Vagina (tissue), 2 donors: Measurements from ENCODE around the gene MTFR2.

Experiments
- POLR2A ChIP-seq, 2 donors: fragments of 450-650 bp; IDR thresholded peaks; one replicate each; pipeline ENCODE4 v1.6.1; 2017; ENCODE audit warnings: antibody characterized with exemption in 2 of 2, mild to moderate bottlenecking in 2 of 2, moderate library complexity in 2 of 2
- POLR2AphosphoS5 ChIP-seq, 2 donors: sonication (generic); formaldehyde crosslinking; IDR thresholded peaks; one replicate each; pipeline ENCODE4 v1.9.0; 2017; ENCODE audit warnings: antibody characterized with exemption in 2 of 2, mild to moderate bottlenecking in 2 of 2, low read depth in 1 of 2; ENCODE audit not compliant: insufficient read depth in 1 of 2
- TF ChIP-seq, protein P1 (sequence below), 3 experiments: fragments of 450-650 bp in 2 of 3; fragments of 200-600 bp in 1 of 3; sonication (generic) in 1 of 3; IDR thresholded peaks; one replicate each; pipeline ENCODE4 v1.5.1; 2017 to 2019; ENCODE audit warnings: antibody characterized with exemption in 3 of 3, mild to moderate bottlenecking in 2 of 3, moderate library complexity in 2 of 3

DNA sequence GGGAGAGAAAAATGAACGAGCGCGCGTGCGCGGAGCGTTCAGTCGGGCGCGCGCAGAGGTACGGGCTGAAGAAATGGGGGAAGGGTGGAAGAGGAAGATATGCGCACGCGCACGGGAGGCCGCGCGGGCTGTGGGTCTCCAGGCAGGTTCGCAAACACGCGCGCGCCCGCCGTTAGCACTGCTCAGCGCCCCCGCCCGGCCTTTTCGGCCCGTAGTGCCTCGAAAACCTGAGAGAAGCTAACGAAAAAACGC lies 39.1 kb upstream of the MTFR2 start:
- TF ChIP-seq, protein P1, sequence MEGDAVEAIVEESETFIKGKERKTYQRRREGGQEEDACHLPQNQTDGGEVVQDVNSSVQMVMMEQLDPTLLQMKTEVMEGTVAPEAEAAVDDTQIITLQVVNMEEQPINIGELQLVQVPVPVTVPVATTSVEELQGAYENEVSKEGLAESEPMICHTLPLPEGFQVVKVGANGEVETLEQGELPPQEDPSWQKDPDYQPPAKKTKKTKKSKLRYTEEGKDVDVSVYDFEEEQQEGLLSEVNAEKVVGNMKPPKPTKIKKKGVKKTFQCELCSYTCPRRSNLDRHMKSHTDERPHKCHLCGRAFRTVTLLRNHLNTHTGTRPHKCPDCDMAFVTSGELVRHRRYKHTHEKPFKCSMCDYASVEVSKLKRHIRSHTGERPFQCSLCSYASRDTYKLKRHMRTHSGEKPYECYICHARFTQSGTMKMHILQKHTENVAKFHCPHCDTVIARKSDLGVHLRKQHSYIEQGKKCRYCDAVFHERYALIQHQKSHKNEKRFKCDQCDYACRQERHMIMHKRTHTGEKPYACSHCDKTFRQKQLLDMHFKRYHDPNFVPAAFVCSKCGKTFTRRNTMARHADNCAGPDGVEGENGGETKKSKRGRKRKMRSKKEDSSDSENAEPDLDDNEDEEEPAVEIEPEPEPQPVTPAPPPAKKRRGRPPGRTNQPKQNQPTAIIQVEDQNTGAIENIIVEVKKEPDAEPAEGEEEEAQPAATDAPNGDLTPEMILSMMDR (IDR thresholded peaks at IDR 0.05) = no peak
- TF ChIP-seq POLR2A (IDR thresholded peaks at IDR 0.05) (no peak), POLR2AphosphoS5 (IDR thresholded peaks at IDR 0.05; ENCODE audit: insufficient read depth in 1 of 2, low read depth in 1 of 2) (no peak)
